ENCODE results near the gene PSRC1. TPM values are rescaled to one million over a fixed set of nuclear protein-coding genes. Genes with fewer than 3 reads are reported as not detected.
A peak's percentile ranks its signal among the peaks of the same experiment; 100 is the strongest.
"Not testable (repeated sequence)": the region's sequence is repeated elsewhere in the genome, so short reads cannot be mapped to it uniquely, and the experiment has no call there.

Gene PSRC1
- total RNA-seq, 1 donor from 2014 or later = 17.6 TPM

DNA sequence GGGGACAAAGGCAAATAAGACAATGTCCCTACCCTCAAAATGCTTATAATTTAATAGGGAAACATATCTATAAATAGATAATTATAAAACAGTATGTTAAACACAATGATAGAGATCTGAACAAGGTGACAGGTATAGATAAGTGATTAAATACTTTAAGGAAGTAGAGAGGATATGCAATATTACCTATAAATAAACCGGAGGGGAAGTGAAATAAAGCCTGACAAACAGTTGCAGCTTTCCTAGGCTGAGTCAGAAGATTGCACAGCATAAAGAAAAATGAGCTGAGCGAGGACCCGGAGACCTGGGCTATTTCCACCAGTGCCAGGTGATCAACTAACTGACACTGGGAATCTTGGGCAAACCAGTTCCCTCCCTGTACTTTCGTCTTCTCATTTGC lies 11.5 kb upstream of the PSRC1 start:
- no peak for DNase-seq (ENCODE audit: low spot score in 2 of 2, unreplicated experiment in 2 of 2)
- Mint-ChIP-seq H3K27me3 (ENCODE audit: low read depth) (no peaks in the 10 kb centered on the region), H3K9me3 (no peaks in the 10 kb centered on the region), H3K4me1 (peaks cover 16% of the 10 kb centered on the region), H3K27ac (no peak overlapping the region), H3K4me3 (no peak overlapping the region), H3K36me3 (no peaks in the 10 kb centered on the region)
- TF ChIP-seq, protein P1, sequence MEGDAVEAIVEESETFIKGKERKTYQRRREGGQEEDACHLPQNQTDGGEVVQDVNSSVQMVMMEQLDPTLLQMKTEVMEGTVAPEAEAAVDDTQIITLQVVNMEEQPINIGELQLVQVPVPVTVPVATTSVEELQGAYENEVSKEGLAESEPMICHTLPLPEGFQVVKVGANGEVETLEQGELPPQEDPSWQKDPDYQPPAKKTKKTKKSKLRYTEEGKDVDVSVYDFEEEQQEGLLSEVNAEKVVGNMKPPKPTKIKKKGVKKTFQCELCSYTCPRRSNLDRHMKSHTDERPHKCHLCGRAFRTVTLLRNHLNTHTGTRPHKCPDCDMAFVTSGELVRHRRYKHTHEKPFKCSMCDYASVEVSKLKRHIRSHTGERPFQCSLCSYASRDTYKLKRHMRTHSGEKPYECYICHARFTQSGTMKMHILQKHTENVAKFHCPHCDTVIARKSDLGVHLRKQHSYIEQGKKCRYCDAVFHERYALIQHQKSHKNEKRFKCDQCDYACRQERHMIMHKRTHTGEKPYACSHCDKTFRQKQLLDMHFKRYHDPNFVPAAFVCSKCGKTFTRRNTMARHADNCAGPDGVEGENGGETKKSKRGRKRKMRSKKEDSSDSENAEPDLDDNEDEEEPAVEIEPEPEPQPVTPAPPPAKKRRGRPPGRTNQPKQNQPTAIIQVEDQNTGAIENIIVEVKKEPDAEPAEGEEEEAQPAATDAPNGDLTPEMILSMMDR (IDR thresholded peaks at IDR 0.05; ENCODE audit: unreplicated experiment) = no peak

DNA sequence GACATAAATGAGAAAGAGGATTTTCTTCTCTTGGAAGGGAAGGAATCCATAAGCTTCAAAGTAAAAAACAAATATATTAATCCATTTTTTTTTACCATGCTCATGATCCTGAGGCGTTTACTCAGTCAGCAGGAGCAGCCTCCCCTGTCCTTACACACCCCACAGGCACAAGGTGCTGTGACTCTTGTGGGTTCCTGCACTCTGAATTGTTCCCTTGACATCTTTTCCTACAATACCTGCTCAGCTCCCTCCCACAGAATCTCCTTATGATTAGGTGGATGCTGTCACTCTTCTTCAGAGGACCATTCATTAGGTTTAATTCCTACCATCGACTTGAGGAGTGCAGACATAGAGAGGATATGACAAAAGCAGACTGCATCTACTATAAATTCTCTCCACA lies 10.1 kb upstream of the PSRC1 start:
- H3K4me3 Mint-ChIP-seq = no peak overlapping the region
- H3K36me3 Mint-ChIP-seq = no peaks in the 10 kb centered on the region
- no peak overlapping the region for H3K27ac Mint-ChIP-seq
- TF ChIP-seq, protein P1 (IDR thresholded peaks at IDR 0.05; ENCODE audit: unreplicated experiment) = no peak
- no peaks in the 10 kb centered on the region for H3K9me3 Mint-ChIP-seq
- H3K27me3 Mint-ChIP-seq (ENCODE audit: low read depth) = no peaks in the 10 kb centered on the region
- DNase-seq (ENCODE audit: low spot score in 2 of 2, unreplicated experiment in 2 of 2) = no peak
- H3K4me1 Mint-ChIP-seq = peaks cover 4% of the 10 kb centered on the region

DNA sequence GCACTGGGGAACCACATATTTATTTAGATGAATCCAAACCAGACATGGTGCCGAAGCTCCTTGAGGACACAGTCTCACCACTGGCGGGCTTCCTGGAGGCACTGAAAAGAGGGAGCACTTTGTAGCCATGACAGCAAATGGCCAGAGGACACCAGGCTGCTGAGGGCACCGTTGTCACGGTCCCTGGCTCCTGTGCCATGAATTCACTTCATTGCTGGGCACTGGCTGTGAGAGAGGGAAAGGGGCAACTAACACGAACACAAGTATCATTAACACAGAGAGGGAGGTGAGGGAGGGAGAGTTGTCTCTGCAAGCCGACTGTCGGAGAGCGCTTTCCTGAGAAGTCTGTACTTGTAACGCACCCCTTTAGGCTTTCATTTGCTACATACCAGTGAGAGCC lies 9.4 kb upstream of the PSRC1 start:
- DNase-seq (ENCODE audit: low spot score in 2 of 2, unreplicated experiment in 2 of 2) = no peak
- Mint-ChIP-seq H3K27me3 (ENCODE audit: low read depth) (no peaks in the 10 kb centered on the region), H3K36me3 (no peaks in the 10 kb centered on the region), H3K4me3 (no peak overlapping the region), H3K4me1 (peaks cover 4% of the 10 kb centered on the region), H3K9me3 (no peaks in the 10 kb centered on the region), H3K27ac (no peak overlapping the region)
- TF ChIP-seq, protein P1 (IDR thresholded peaks at IDR 0.05; ENCODE audit: unreplicated experiment) = no peak

DNA sequence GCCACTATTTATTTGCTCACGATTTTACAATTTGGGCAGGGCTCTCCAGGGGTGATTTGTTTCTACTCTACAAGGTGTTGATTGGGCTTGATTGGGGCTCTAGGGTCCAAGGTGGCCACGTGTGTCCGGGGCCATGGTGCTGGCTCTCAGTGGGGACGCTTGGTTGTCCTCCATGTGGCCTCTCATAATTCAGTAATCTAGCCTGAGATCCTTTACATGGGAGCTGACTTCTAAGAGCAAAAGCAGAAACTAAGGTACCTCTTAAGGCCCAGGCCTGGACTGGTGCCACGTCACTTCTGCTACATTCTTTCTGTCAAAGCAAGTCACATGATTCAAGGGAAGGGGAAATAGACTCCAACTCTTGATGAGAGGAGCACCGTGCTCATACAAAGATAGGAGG lies 8.1 kb upstream of the PSRC1 start:
- no peak for DNase-seq (ENCODE audit: low spot score in 2 of 2, unreplicated experiment in 2 of 2)
- no peak overlapping the region for H3K4me3 Mint-ChIP-seq
- H3K9me3 Mint-ChIP-seq = no peaks in the 10 kb centered on the region
- H3K27ac Mint-ChIP-seq = peak overlapping the region; percentile 84
- H3K4me1 Mint-ChIP-seq = peaks cover 4% of the 10 kb centered on the region
- H3K27me3 Mint-ChIP-seq (ENCODE audit: low read depth) = no peaks in the 10 kb centered on the region
- no peaks in the 10 kb centered on the region for H3K36me3 Mint-ChIP-seq
- TF ChIP-seq, protein P1 (IDR thresholded peaks at IDR 0.05; ENCODE audit: unreplicated experiment) = no peak

GRCh38 chr1:109290137-109290536 lies 7.2 kb upstream of the PSRC1 start:
- Mint-ChIP-seq H3K27me3 (ENCODE audit: low read depth) (no peaks in the 10 kb centered on the region), H3K36me3 (no peaks in the 10 kb centered on the region), H3K9me3 (no peaks in the 10 kb centered on the region), H3K27ac (no peak overlapping the region), H3K4me3 (no peak overlapping the region), H3K4me1 (peaks cover 4% of the 10 kb centered on the region)
- TF ChIP-seq, protein P1 (IDR thresholded peaks at IDR 0.05; ENCODE audit: unreplicated experiment) = no peak
- DNase-seq (ENCODE audit: low spot score in 2 of 2, unreplicated experiment in 2 of 2) = no peak

DNA sequence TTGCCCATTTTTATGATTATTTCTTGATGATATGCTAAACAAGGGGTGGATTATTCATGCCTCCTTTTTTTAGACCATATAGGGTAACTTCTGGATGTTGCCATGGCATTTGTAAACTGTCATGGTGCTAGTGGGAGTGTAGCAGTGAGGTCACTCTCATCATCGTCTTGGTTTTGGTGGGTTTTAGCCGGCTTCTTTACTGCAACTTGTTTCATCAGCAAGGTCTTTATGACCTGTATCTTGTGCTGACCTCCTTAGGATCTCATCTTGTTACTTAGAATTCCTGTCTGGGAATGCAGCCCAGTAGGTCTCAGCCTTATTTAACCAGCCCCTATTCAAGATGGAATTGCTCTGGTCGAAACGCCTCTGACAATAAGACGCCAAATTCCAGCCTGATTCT lies 3.8 kb upstream of the PSRC1 start:
- H3K27me3 Mint-ChIP-seq (ENCODE audit: low read depth); DNase-seq (ENCODE audit: low spot score in 2 of 2, unreplicated experiment in 2 of 2); H3K27ac Mint-ChIP-seq; H3K9me3 Mint-ChIP-seq; H3K36me3 Mint-ChIP-seq; H3K4me3 Mint-ChIP-seq: not testable (repeated sequence)
- peaks cover 23% of the 10 kb centered on the region for H3K4me1 Mint-ChIP-seq

Measured in mesothelial cell of epicardium (in vitro differentiated cells).